H1 (cell line): ENCODE measurements around the gene GPM6B. TPM values are rescaled to one million over a fixed set of nuclear protein-coding genes. Genes with fewer than 3 reads are reported as not detected.
A peak's percentile ranks its signal among the peaks of the same experiment; 100 is the strongest.

ENCODE experiments used
- CTCF ChIA-PET: fragments of 300-600 bp; sonication (Branson Sonifier 250); formaldehyde crosslinking; loops from one replicate; lab custom pipeline; 2021; ENCODE audit not compliant: partially characterized antibody; lab: Charles Lee
- POLR2A ChIA-PET: fragments of 300-600 bp; sonication (Branson Sonifier 250); formaldehyde crosslinking; loops from one replicate; lab custom pipeline; 2021; ENCODE audit warnings: inconsistent platforms; ENCODE audit not compliant: partially characterized antibody; lab: Charles Lee
- DNase-seq, 2 experiments: peaks; one replicate each; pipeline versions ENCODE4 v3.0.0 to v3.0.0-alpha.2; 2010 to 2022; ENCODE audit warnings: low spot score in 2 of 2, low read depth in 1 of 2, mixed read lengths in 1 of 2
- FAIRE-seq: peaks from 2 replicates; lab custom pipeline; 2011; peaks lifted over from hg19 to GRCh38; lab: Jason Lieb, UNC
- H2AFZ ChIP-seq: 2 replicates; pipeline ENCODE4 v1.8.1; 2012; ENCODE audit warnings: low read length, inconsistent platforms
- H2AK5ac ChIP-seq: 2 replicates; pipeline ENCODE4 v1.6.1; 2013; ENCODE audit warnings: low read depth, low read length
- H2BK120ac ChIP-seq: replicated peaks from 2 replicates; pipeline ENCODE3; 2013; ENCODE audit warnings: low read depth, low read length, inconsistent platforms
- H2BK12ac ChIP-seq: 2 replicates; pipeline ENCODE4 v1.6.1; 2013; ENCODE audit warnings: low read depth, low read length
- H2BK15ac ChIP-seq: 2 replicates; pipeline ENCODE4 v1.6.1; 2013; ENCODE audit warnings: low read length
- H2BK20ac ChIP-seq: 2 replicates; pipeline ENCODE4 v1.6.1; 2013; ENCODE audit warnings: low read length
- H2BK5ac ChIP-seq: 2 replicates; pipeline ENCODE4 v1.6.1; 2013; ENCODE audit warnings: low read depth, low read length
- H3K14ac ChIP-seq: 2 replicates; pipeline ENCODE4 v1.6.1; 2013; ENCODE audit warnings: inconsistent platforms; ENCODE audit not compliant: insufficient read length
- H3K18ac ChIP-seq: 2 replicates; pipeline ENCODE4 v1.6.1; 2013; ENCODE audit warnings: low read length; ENCODE audit errors: extremely low read depth
- H3K23ac ChIP-seq: 2 replicates; pipeline ENCODE4 v1.6.1; 2013; ENCODE audit warnings: inconsistent platforms; ENCODE audit not compliant: insufficient read length
- H3K23me2 ChIP-seq: 2 replicates; pipeline ENCODE4 v1.6.1; 2013; ENCODE audit warnings: low read depth, low read length
- H3K27ac ChIP-seq: 2 replicates; pipeline ENCODE4 v1.6.1; 2011; ENCODE audit warnings: low read depth, low read length, inconsistent platforms
- H3K27me3 ChIP-seq, 4 experiments: replicated peaks in 1 of 4; 1 replicate in 1 of 4; 2 replicates in 3 of 4; pipeline versions ENCODE4 v1.6.1 to v1.8.1; 2011 to 2013; ENCODE audit warnings: low read length in 3 of 4, mild to moderate bottlenecking in 3 of 4, inconsistent platforms in 2 of 4, mixed read lengths in 2 of 4, moderate library complexity in 1 of 4; ENCODE audit not compliant: control insufficient read depth in 3 of 4, insufficient read depth in 3 of 4; ENCODE audit errors: extremely low read depth in 1 of 4
- H3K36me3 ChIP-seq, 4 experiments: 2 replicates each; pipeline versions ENCODE4 v1.6.1 to v1.8.1; 2011 to 2013; ENCODE audit warnings: mild to moderate bottlenecking in 4 of 4, low read length in 3 of 4, moderate library complexity in 2 of 4, control low read depth in 1 of 4, inconsistent platforms in 1 of 4; ENCODE audit not compliant: insufficient read depth in 4 of 4, control insufficient read depth in 2 of 4
- H3K4ac ChIP-seq: replicated peaks from 2 replicates; pipeline ENCODE3; 2013; ENCODE audit warnings: low read length, low read depth, mixed read lengths, inconsistent platforms; ENCODE audit not compliant: insufficient read length
- H3K4me1 ChIP-seq, 4 experiments: replicated peaks in 1 of 4; 1 replicate in 1 of 4; 2 replicates in 3 of 4; pipeline versions ENCODE4 v1.6.1 to v1.8.1; 2011 to 2013; ENCODE audit warnings: low read length in 3 of 4, inconsistent platforms in 2 of 4, mixed read lengths in 1 of 4; ENCODE audit not compliant: insufficient read depth in 4 of 4, control insufficient read depth in 3 of 4
- H3K4me2 ChIP-seq, 2 experiments: 2 replicates each; pipeline versions ENCODE4 v1.6.1 to v1.8.1; 2011 to 2013; ENCODE audit warnings: low read depth in 2 of 2, low read length in 2 of 2, control low read depth in 1 of 2, inconsistent platforms in 1 of 2, mild to moderate bottlenecking in 1 of 2; ENCODE audit not compliant: insufficient read depth in 1 of 2
- H3K4me3 ChIP-seq, 4 experiments: fragments of 200-600, 300-600 bp in 1 of 4; sonication (generic), shearing (Covaris generic), sonication (Bioruptor Twin) in 1 of 4; 2 replicates each; pipeline versions ENCODE4 v1.5.1 to v1.8.1; 2011 to 2016; ENCODE audit warnings: low read length in 4 of 4, low read depth in 3 of 4, control low read depth in 2 of 4, inconsistent platforms in 2 of 4, mild to moderate bottlenecking in 2 of 4, mixed read lengths in 1 of 4, moderate library complexity in 1 of 4; ENCODE audit not compliant: insufficient read depth in 2 of 4; ENCODE audit errors: extremely low read depth in 1 of 4
- H3K56ac ChIP-seq: replicated peaks from 2 replicates; pipeline ENCODE3; 2013; ENCODE audit warnings: low read depth, mild to moderate bottlenecking, mixed read lengths, low read length, inconsistent platforms; ENCODE audit not compliant: insufficient read length
- H3K79me1 ChIP-seq: 2 replicates; pipeline ENCODE4 v1.6.1; 2013; ENCODE audit warnings: low read depth, low read length, control low read depth
- H3K79me2 ChIP-seq, 2 experiments: 2 replicates each; pipeline versions ENCODE4 v1.6.1 to v1.8.1; 2012 to 2013; ENCODE audit warnings: low read length in 2 of 2, mild to moderate bottlenecking in 2 of 2, inconsistent platforms in 1 of 2; ENCODE audit not compliant: insufficient read depth in 2 of 2, control insufficient read depth in 1 of 2
- H3K9ac ChIP-seq, 4 experiments: replicated peaks in 1 of 4; 1 replicate in 1 of 4; 2 replicates in 3 of 4; pipeline versions ENCODE4 v1.6.1 to v1.8.1; 2011 to 2013; ENCODE audit warnings: low read depth in 3 of 4, low read length in 3 of 4, control low read depth in 2 of 4, mild to moderate bottlenecking in 2 of 4, moderate library complexity in 2 of 4, inconsistent platforms in 1 of 4; ENCODE audit errors: extremely low read depth in 1 of 4
- H3K9me3 ChIP-seq, 2 experiments: 2 replicates each; pipeline versions ENCODE4 v1.6.1 to v1.8.1; 2012 to 2013; ENCODE audit warnings: mild to moderate bottlenecking in 2 of 2, moderate library complexity in 2 of 2, control low read depth in 1 of 2, inconsistent platforms in 1 of 2, low read depth in 1 of 2, low read length in 1 of 2, mixed read lengths in 1 of 2; ENCODE audit not compliant: insufficient read depth in 2 of 2
- H4K20me1 ChIP-seq, 2 experiments: replicated peaks in 1 of 2; 2 replicates each; pipeline versions ENCODE3 to v1.8.1; 2011 to 2013; ENCODE audit warnings: inconsistent platforms in 2 of 2, low read length in 2 of 2, mild to moderate bottlenecking in 1 of 2; ENCODE audit not compliant: insufficient read depth in 2 of 2, control insufficient read depth in 1 of 2
- H4K5ac ChIP-seq: 2 replicates; pipeline ENCODE4 v1.6.1; 2013; ENCODE audit warnings: low read length, low read depth, mixed read lengths, inconsistent platforms; ENCODE audit not compliant: insufficient read length
- H4K8ac ChIP-seq: 2 replicates; pipeline ENCODE4 v1.8.0; 2013; ENCODE audit warnings: mild to moderate bottlenecking, moderate library complexity, low read length, inconsistent platforms; ENCODE audit not compliant: insufficient read depth; ENCODE audit errors: extremely low read depth
- H4K91ac ChIP-seq: replicated peaks from 2 replicates; pipeline ENCODE3; 2013; ENCODE audit warnings: low read length, mixed read lengths, inconsistent platforms; ENCODE audit not compliant: insufficient read length
- ASH2L ChIP-seq: fragments of 200-600, 300-600 bp; sonication (generic); IDR thresholded peaks from one replicate; pipeline ENCODE4 v1.7.1; 2017; ENCODE audit warnings: low read length
- ATF3 ChIP-seq: IDR thresholded peaks from 2 replicates; pipeline ENCODE4 v1.6.1; 2011; ENCODE audit warnings: low read depth, mild to moderate bottlenecking, low read length; ENCODE audit not compliant: insufficient read depth
- CBX5 ChIP-seq: fragments of 300-800, 300-1000 bp; sonication (generic); IDR thresholded peaks from 2 replicates; pipeline ENCODE4 v1.7.1; 2016; ENCODE audit warnings: antibody characterized with exemption, low read length, low read depth
- CBX8 ChIP-seq: fragments of 300-800, 300-1000 bp; sonication (generic); IDR thresholded peaks from 2 replicates; pipeline ENCODE4 v1.7.1; 2016; ENCODE audit warnings: low read depth, low read length, borderline replicate concordance
- CEBPB ChIP-seq: IDR thresholded peaks from 2 replicates; pipeline ENCODE4 v1.6.1; 2012; ENCODE audit warnings: low read depth, low read length
- EZH2 ChIP-seq: fragments of 200-600 bp; sonication (generic); IDR thresholded peaks from 2 replicates; pipeline ENCODE4 v1.7.1; 2012; ENCODE audit warnings: low read depth, mild to moderate bottlenecking, moderate library complexity, low read length, inconsistent platforms; ENCODE audit not compliant: severe bottlenecking
- JUN ChIP-seq: IDR thresholded peaks from 2 replicates; pipeline ENCODE4 v1.6.1; 2011; ENCODE audit warnings: low read depth, mild to moderate bottlenecking, improper control_type of control experiment, low read length
- JUND ChIP-seq: IDR thresholded peaks from 2 replicates; pipeline ENCODE4 v1.6.1; 2011; ENCODE audit warnings: mild to moderate bottlenecking, improper control_type of control experiment, low read length
- NRF1 ChIP-seq: IDR thresholded peaks from 2 replicates; pipeline ENCODE4 v1.6.1; 2011; ENCODE audit warnings: mild to moderate bottlenecking, low read depth, low read length, improper control_type of control experiment
- RFX5 ChIP-seq: IDR thresholded peaks from 2 replicates; pipeline ENCODE4 v1.6.1; 2011; ENCODE audit warnings: low read depth, low read length, improper control_type of control experiment, borderline replicate concordance
- RXRA ChIP-seq: IDR thresholded peaks from 2 replicates; pipeline ENCODE4 v1.6.1; 2011; ENCODE audit warnings: low read depth, mild to moderate bottlenecking, low read length, moderate library complexity; ENCODE audit not compliant: insufficient read depth
- TBP ChIP-seq: IDR thresholded peaks from 2 replicates; pipeline ENCODE4 v1.6.1; 2011; ENCODE audit warnings: low read depth, low read length, improper control_type of control experiment
- TEAD4 ChIP-seq: IDR thresholded peaks from 2 replicates; pipeline ENCODE4 v1.6.1; 2012; ENCODE audit warnings: low read depth, low read length, inconsistent platforms, mixed read lengths
- YY1 ChIP-seq: IDR thresholded peaks from 2 replicates; pipeline ENCODE4 v1.6.1; 2011; ENCODE audit warnings: low read depth, mild to moderate bottlenecking, low read length
- ZNF274 ChIP-seq: IDR thresholded peaks from 2 replicates; pipeline ENCODE4 v1.7.0; 2012; ENCODE audit warnings: low read length, borderline replicate concordance; ENCODE audit errors: extremely low read depth
- WGBS, 2 experiments: shearing (Covaris generic) in 1 of 2; methylation state at CpG; one replicate each; pipeline versions ENCODE4 v1.1.6 to v1.1.7; 2013 to 2015; ENCODE audit warnings: low lambda C conversion rate in 2 of 2, mixed read lengths in 2 of 2, inconsistent platforms in 1 of 2, low coverage in 1 of 2, missing lambda C conversion rate in 1 of 2; ENCODE audit not compliant: insufficient replicate concordance in 2 of 2, insufficient coverage in 1 of 2, insufficient read length in 1 of 2; ENCODE audit errors: extremely low coverage in 1 of 2, missing lambda C conversion rate in 1 of 2; 5-methylcytosine and 5-hydroxymethylcytosine counted together
- polyA plus RNA-seq, 7 experiments: library from polyadenylated mRNA; depleted of rRNA in 3 of 7; stranded (reverse) in 5 of 7; unstranded in 2 of 7; fragments of >200 nt in 5 of 7; fragments of 200-250 nt in 2 of 7; gene quantifications; 1 replicate in 5 of 7; 2 replicates in 1 of 7; 4 replicates in 1 of 7; pipeline versions ENCODE4 v1.2.1 to v1.2.3, GENCODE V29; 2011 to 2013; ENCODE audit warnings: missing spikeins in 2 of 7, mixed read lengths in 2 of 7
- total RNA-seq: library from RNA; stranded (reverse); fragmentation: NEBNext Ultra II Directional; extraction: Animal tissue kit (Norgen Biotek cat#: 25700); gene quantifications from 2 replicates; pipeline ENCODE4 v1.2.1, GENCODE V29; 2021

GPM6B gene
- total and polyA plus RNA-seq, 2 of the 8 experiments (the other 6 are each of a cell fraction or from before 2014, with no cell fraction given): 132 to 175 TPM

GRCh38 chrX:13857804-13858203 lies 40.9 kb upstream of the GPM6B start:
- no peak overlapping the region for H2BK12ac ChIP-seq
- ChIA-PET POLR2A (no interaction called here), CTCF (no interaction called here)
- no peak overlapping the region for H2BK5ac ChIP-seq
- H3K9ac ChIP-seq: no peak overlapping the region
- H2BK120ac ChIP-seq: no peak overlapping the region
- no peak overlapping the region for H4K8ac ChIP-seq
- DNase-seq (no peak), FAIRE-seq (peak; percentile 66)
- no peak overlapping the region for H3K4ac ChIP-seq
- H4K91ac ChIP-seq: no peak overlapping the region
- 77% methylated on average over 2 of the region's 2 CpGs; no CpG with 5 or more reads in 1 of the 2 experiments for WGBS, 2 experiments
- H3K4me3 ChIP-seq: no peak overlapping the region
- H3K23ac ChIP-seq: no peak overlapping the region
- no peak overlapping the region for H4K5ac ChIP-seq
- H2BK20ac ChIP-seq: no peak overlapping the region
- H2AK5ac ChIP-seq: no peak overlapping the region
- H3K79me1 ChIP-seq: no peaks in the 10 kb centered on the region; the same call in none of the 2 replicates
- H3K14ac ChIP-seq: no peak overlapping the region
- no peaks in the 10 kb centered on the region for H3K27me3 ChIP-seq
- H3K36me3 ChIP-seq: no peaks in the 10 kb centered on the region
- no peaks in the 10 kb centered on the region for H3K23me2 ChIP-seq
- peaks cover 0 to 28% of the 10 kb centered on the region in 2 experiments; a peak in 2 of 4 replicates for H3K79me2 ChIP-seq
- H3K9me3 ChIP-seq: no peaks in the 10 kb centered on the region
- no peak overlapping the region for H2AFZ ChIP-seq
- H3K27ac ChIP-seq: no peak overlapping the region
- no peaks in the 10 kb centered on the region for H4K20me1 ChIP-seq
- H3K18ac ChIP-seq: no peak overlapping the region
- H3K4me1 ChIP-seq: peaks cover 0 to 6% (median 0%) of the 10 kb centered on the region in 4 experiments; a peak in 2 of 7 replicates
- H3K56ac ChIP-seq: no peak overlapping the region
- H2BK15ac ChIP-seq: no peak overlapping the region
- H3K4me2 ChIP-seq: no peak overlapping the region
- TF ChIP-seq RFX5 (no peak), TBP (no peak), YY1 (no peak), ZNF274 (no peak), JUN (no peak), EZH2 (no peak), CBX8 (no peak), CEBPB (no peak), TEAD4 (no peak), ASH2L (no peak), RXRA (no peak), CBX5 (no peak), JUND (no peak), NRF1 (no peak), ATF3 (no peak)
